Measurements from ENCODE around the gene TASL.
A peak's percentile ranks its signal among the peaks of the same experiment; 100 is the strongest.

TASL gene

GRCh38 chrX:30597216-30598012, 19.8 kb upstream of the TASL start:
- no peaks in the 10 kb centered on the region for H3K4me1 Mint-ChIP-seq
- TF ChIP-seq CTCF (IDR thresholded peaks at IDR 0.05; ENCODE audit: unreplicated experiment in 3 of 3), result no peak
- no peak overlapping the region for H3K27ac Mint-ChIP-seq
- H3K4me3 Mint-ChIP-seq, result no peak overlapping the region
- no peaks in the 10 kb centered on the region for H3K36me3 Mint-ChIP-seq (ENCODE audit: low read depth)
- H3K9me3 Mint-ChIP-seq, result no peaks in the 10 kb centered on the region
- no peaks in the 10 kb centered on the region for H3K27me3 Mint-ChIP-seq (ENCODE audit: low read depth)

- Mint-ChIP-seq H3K27ac (no peak overlapping the region), H3K4me3 (no peak overlapping the region), H3K9me3 (no peaks in the 10 kb centered on the region), H3K27me3 (ENCODE audit: low read depth) (no peaks in the 10 kb centered on the region), H3K36me3 (ENCODE audit: low read depth) (no peaks in the 10 kb centered on the region), H3K4me1 (no peaks in the 10 kb centered on the region)
- no peak for TF ChIP-seq CTCF (IDR thresholded peaks at IDR 0.05; ENCODE audit: unreplicated experiment in 3 of 3)
These were observed 16.1 kb upstream of the TASL start for GRCh38 chrX:30593440-30594200.

- Mint-ChIP-seq H3K27me3 (ENCODE audit: low read depth) (no peaks in the 10 kb centered on the region), H3K9me3 (no peaks in the 10 kb centered on the region), H3K36me3 (ENCODE audit: low read depth) (no peaks in the 10 kb centered on the region), H3K4me1 (no peaks in the 10 kb centered on the region), H3K4me3 (no peak overlapping the region), H3K27ac (no peak overlapping the region)
- no peak for TF ChIP-seq CTCF (IDR thresholded peaks at IDR 0.05; ENCODE audit: unreplicated experiment in 3 of 3)
These were observed 15.3 kb upstream of the TASL start for GRCh38 chrX:30592831-30593230.

GRCh38 chrX:30590368-30590767, 12.8 kb upstream of the TASL start:
- Mint-ChIP-seq H3K36me3 (ENCODE audit: low read depth) (no peaks in the 10 kb centered on the region), H3K27ac (no peak overlapping the region), H3K27me3 (ENCODE audit: low read depth) (no peaks in the 10 kb centered on the region), H3K4me1 (no peaks in the 10 kb centered on the region), H3K9me3 (no peaks in the 10 kb centered on the region), H3K4me3 (no peak overlapping the region)
- TF ChIP-seq CTCF (IDR thresholded peaks at IDR 0.05; ENCODE audit: unreplicated experiment in 3 of 3), result no peak

GRCh38 chrX:30589146-30589888, 11.8 kb upstream of the TASL start:
- no peak for TF ChIP-seq CTCF (IDR thresholded peaks at IDR 0.05; ENCODE audit: unreplicated experiment in 3 of 3)
- no peaks in the 10 kb centered on the region for H3K27me3 Mint-ChIP-seq (ENCODE audit: low read depth)
- no peaks in the 10 kb centered on the region for H3K4me1 Mint-ChIP-seq
- peak overlapping the region in 1 of 3 experiments; percentile 15 for H3K27ac Mint-ChIP-seq
- no peaks in the 10 kb centered on the region for H3K36me3 Mint-ChIP-seq (ENCODE audit: low read depth)
- H3K9me3 Mint-ChIP-seq, result no peaks in the 10 kb centered on the region
- no peak overlapping the region for H3K4me3 Mint-ChIP-seq
